ENCODE data around the gene CDH10. TPM values are rescaled to one million over a fixed set of nuclear protein-coding genes. Genes with fewer than 3 reads are reported as not detected.

CDH10 gene
- total and polyA plus RNA-seq, 9 of the 15 experiments (the other 6 are each of a cell fraction or from before 2014, with no cell fraction given) = not detected

DNA sequence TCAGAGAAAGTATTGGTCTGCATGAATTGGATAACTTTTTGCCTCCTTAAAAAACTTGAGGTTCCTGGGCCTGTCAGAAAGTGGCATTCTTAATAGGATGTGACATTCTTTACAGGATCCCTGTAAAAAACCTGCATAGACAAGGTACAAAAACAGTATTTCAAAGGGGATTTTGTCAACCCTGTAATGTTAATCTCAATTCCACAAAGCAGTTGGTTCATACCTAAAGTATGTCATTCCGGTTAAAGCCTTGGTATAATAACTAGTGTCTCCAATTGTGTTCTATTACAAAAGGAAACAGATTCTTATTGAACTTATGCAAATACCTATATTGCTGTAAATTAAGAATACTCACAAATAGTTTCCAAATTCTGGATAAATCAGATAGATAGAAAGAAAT lies 169.7 kb downstream of the CDH10 start:
- DNase-seq (ENCODE audit: extremely low read depth in 1 of 4, low spot score in 3 of 4) = no peak
- H3K27ac ChIP-seq (ENCODE audit: extremely low read depth, low read depth, low read length) = no peak overlapping the region
- no peak for FAIRE-seq
- H3K9me1 ChIP-seq (ENCODE audit: control insufficient read depth, insufficient read depth, low read length) = no peaks in the 10 kb centered on the region
- H2AFZ ChIP-seq (ENCODE audit: low read depth, low read length) = no peak overlapping the region
- no peaks in the 10 kb centered on the region for H3K79me2 ChIP-seq (ENCODE audit: control insufficient read depth, insufficient read depth, low read length)
- no peaks in the 10 kb centered on the region; the same call in 1 of the 2 replicates for H3K9me3 ChIP-seq (replicated peaks; ENCODE audit: control insufficient read depth, insufficient read depth, low read depth, low read length)
- 0% methylated on average over 1 of the region's 1 CpG for WGBS (ENCODE audit: insufficient coverage, low coverage, missing lambda C conversion rate)
- POLR2A ChIA-PET = no interaction called here
- no peak overlapping the region for H3K9ac ChIP-seq (ENCODE audit: insufficient read depth in 1 of 2, low read depth in 2 of 2, low read length in 2 of 2)
- in situ Hi-C loops (cut with MboI) (no loop called here), intact Hi-C loops (cut with micrococcal nuclease) (no loop called here)
- no peaks in the 10 kb centered on the region for H4K20me1 ChIP-seq (replicated peaks; ENCODE audit: control insufficient read depth, insufficient read depth, low read length)
- ATAC-seq = no peak
- CTCF ChIA-PET (ENCODE audit: low intra/inter-chr PET ratio) = no interaction called here
- no peaks in the 10 kb centered on the region for H3K36me3 ChIP-seq (ENCODE audit: control insufficient read depth, insufficient read depth, low read length)
- H3K27me3 ChIP-seq (ENCODE audit: control insufficient read depth in 2 of 2, insufficient read depth in 2 of 2, low read length in 2 of 2) = no peaks in the 10 kb centered on the region
- H3K4me2 ChIP-seq (ENCODE audit: insufficient read depth, low read length) = no peak overlapping the region
- BruUV-seq (replicated peaks) = no TSS peak
- H3K4me1 ChIP-seq (replicated peaks in 1 of 2; ENCODE audit: control insufficient read depth in 2 of 2, insufficient read depth in 2 of 2, low read length in 2 of 2) = no peaks in the 10 kb centered on the region
- TF ChIP-seq ZNF778 (CRISPR knock-in tag; IDR thresholded peaks at IDR 0.05) (no peak), ZBTB7A (IDR thresholded peaks at IDR 0.05; ENCODE audit: borderline replicate concordance, control insufficient read depth, low read depth, low read length) (no peak), ZNF561 (CRISPR knock-in tag; conservative IDR thresholded peaks at IDR 0.05) (no peak), GATA2 (CRISPR knock-in tag; IDR thresholded peaks at IDR 0.05) (no peak), EGR1 (conservative IDR thresholded peaks at IDR 0.05) (no peak), HSF4 (CRISPR knock-in tag; IDR thresholded peaks at IDR 0.05; ENCODE audit: borderline replicate concordance) (no peak), RBM34 (IDR thresholded peaks at IDR 0.05; ENCODE audit: borderline replicate concordance, insufficient read depth, low read length) (no peak), ZNF217 (CRISPR knock-in tag; IDR thresholded peaks at IDR 0.05) (no peak), TEAD1 (CRISPR knock-in tag; IDR thresholded peaks at IDR 0.05) (no peak), ZNF695 (CRISPR knock-in tag; IDR thresholded peaks at IDR 0.05) (no peak)
- TF ChIP-seq, protein P1, sequence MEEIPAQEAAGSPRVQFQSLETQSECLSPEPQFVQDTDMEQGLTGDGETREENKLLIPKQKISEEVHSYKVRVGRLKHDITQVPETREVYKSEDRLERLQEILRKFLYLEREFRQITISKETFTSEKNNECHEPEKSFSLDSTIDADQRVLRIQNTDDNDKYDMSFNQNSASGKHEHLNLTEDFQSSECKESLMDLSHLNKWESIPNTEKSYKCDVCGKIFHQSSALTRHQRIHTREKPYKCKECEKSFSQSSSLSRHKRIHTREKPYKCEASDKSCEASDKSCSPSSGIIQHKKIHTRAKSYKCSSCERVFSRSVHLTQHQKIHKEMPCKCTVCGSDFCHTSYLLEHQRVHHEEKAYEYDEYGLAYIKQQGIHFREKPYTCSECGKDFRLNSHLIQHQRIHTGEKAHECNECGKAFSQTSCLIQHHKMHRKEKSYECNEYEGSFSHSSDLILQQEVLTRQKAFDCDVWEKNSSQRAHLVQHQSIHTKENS (CRISPR knock-in tag; IDR thresholded peaks at IDR 0.05) = no peak
- TF ChIP-seq, protein P2, sequence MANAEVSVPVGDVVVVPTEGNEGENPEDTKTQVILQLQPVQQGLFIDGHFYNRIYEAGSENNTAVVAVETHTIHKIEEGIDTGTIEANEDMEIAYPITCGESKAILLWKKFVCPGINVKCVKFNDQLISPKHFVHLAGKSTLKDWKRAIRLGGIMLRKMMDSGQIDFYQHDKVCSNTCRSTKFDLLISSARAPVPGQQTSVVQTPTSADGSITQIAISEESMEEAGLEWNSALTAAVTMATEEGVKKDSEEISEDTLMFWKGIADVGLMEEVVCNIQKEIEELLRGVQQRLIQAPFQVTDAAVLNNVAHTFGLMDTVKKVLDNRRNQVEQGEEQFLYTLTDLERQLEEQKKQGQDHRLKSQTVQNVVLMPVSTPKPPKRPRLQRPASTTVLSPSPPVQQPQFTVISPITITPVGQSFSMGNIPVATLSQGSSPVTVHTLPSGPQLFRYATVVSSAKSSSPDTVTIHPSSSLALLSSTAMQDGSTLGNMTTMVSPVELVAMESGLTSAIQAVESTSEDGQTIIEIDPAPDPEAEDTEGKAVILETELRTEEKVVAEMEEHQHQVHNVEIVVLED (CRISPR knock-in tag; IDR thresholded peaks at IDR 0.05) = no peak
- TF ChIP-seq, protein P3, sequence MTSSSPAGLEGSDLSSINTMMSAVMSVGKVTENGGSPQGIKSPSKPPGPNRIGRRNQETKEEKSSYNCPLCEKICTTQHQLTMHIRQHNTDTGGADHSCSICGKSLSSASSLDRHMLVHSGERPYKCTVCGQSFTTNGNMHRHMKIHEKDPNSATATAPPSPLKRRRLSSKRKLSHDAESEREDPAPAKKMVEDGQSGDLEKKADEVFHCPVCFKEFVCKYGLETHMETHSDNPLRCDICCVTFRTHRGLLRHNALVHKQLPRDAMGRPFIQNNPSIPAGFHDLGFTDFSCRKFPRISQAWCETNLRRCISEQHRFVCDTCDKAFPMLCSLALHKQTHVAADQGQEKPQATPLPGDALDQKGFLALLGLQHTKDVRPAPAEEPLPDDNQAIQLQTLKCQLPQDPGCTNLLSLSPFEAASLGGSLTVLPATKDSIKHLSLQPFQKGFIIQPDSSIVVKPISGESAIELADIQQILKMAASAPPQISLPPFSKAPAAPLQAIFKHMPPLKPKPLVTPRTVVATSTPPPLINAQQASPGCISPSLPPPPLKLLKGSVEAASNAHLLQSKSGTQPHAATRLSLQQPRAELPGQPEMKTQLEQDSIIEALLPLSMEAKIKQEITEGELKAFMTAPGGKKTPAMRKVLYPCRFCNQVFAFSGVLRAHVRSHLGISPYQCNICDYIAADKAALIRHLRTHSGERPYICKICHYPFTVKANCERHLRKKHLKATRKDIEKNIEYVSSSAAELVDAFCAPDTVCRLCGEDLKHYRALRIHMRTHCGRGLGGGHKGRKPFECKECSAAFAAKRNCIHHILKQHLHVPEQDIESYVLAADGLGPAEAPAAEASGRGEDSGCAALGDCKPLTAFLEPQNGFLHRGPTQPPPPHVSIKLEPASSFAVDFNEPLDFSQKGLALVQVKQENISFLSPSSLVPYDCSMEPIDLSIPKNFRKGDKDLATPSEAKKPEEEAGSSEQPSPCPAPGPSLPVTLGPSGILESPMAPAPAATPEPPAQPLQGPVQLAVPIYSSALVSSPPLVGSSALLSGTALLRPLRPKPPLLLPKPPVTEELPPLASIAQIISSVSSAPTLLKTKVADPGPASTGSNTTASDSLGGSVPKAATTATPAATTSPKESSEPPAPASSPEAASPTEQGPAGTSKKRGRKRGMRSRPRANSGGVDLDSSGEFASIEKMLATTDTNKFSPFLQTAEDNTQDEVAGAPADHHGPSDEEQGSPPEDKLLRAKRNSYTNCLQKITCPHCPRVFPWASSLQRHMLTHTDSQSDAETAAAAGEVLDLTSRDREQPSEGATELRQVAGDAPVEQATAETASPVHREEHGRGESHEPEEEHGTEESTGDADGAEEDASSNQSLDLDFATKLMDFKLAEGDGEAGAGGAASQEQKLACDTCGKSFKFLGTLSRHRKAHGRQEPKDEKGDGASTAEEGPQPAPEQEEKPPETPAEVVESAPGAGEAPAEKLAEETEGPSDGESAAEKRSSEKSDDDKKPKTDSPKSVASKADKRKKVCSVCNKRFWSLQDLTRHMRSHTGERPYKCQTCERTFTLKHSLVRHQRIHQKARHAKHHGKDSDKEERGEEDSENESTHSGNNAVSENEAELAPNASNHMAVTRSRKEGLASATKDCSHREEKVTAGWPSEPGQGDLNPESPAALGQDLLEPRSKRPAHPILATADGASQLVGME (CRISPR knock-in tag; IDR thresholded peaks at IDR 0.05) = no peak
- no peak overlapping the region for H3K4me3 ChIP-seq

Measured in K562 (cell line).